Epidermal melanocyte (primary cell): Measurements from ENCODE around the gene TLE3.
"Not testable (repeated sequence)": the region's sequence is repeated elsewhere in the genome, so short reads cannot be mapped to it uniquely, and the experiment has no call there.

ENCODE experiments used
- DNase-seq: peaks from one replicate; pipeline ENCODE4 v3.0.0; 2011; ENCODE audit warnings: low spot score; ENCODE audit not compliant: insufficient read length

Gene TLE3

DNA sequence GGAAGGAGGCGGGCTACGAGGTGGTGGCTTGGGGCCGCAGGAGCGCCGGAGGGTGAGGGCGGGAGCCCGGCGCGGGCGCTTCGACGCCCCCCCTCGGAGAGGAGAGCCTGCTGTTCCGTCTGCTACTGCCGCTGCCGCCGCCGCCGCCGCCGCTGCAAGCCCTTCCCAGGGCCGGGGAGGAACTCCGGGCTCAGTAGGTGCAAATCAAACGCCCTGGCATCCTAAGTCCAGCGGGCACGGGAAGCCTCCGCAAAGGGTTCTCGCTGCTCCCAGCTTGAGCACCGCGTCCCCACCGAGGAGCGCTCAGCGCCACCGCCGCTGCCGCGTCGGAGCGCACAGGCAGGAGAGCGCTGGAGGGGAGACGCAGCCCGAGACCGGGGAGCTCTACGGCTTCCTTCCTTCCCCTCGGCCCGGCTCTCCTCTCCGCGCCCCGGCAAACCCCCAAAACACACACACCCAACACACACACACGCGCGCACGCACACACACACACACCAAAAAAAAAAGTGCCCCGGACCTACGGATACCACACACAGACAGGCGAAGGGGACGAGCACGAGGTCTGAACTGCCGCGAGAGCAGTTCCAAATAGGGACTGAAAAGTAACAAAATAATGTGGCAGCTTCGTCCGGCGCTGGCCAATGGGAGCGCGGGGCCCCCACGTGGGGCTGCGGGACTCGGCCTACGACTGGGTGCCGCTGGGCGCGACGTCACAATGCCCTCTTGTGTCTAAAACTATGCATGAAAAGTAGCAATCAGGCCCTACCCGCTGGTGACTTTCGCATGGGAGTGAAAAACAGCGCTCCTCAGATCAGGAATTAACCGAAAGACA lies at the start of gene TLE3:
Gene TLE3, minus strand, starts transcription at position 597 of the 832 bp plus-strand sequence. CDS start 1,119 bp downstream, outside the sequence.
- peak; percentile 100 for DNase-seq

DNA sequence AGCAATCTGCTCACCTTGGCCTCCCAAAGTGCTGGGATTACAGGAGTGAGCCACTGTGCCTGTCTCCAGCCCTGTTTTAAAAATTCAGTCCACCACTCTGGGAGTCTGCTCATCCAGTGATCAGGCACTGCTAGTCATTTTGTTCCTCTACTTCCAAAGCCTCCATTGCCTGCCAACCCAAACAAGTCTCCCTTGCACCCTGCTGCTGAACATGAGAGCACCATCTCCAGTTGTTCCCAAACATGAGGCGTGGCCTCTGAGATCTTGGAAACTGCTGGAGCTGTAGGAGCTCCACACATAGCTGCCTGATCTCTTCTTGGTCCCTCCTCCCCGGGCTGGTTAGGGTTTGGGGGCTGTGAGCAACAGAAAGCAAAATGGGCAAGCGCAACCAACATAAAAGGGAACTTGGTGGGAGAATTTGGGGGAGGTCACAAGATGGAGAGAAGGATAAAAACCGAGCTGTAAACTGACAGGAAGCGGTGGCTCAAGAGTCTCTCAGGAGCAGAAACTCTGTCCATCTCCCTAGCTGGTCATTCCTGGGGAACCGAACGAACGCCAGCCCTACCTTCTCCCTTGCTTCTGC lies 49.6 kb upstream of the TLE3 start:
- DNase-seq, result no peak

DNA sequence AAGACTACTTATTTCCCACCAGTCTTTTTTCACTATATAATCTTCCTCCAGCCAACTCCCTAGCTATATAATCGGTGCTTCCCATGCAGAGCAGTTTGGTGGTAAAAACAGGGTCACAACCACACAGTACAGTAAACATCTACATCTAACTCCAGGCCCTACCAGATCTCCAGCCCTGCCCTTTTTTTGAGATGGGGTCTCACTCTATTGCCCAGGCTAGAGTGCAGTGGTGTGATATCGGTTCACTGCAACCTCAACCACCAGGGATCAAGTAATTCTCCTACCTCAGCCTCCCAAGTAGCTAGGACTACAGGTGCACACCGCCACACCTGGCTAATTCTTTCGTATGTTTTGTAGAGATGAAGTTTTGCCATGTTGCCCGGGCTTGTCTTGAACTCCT lies 49.1 kb upstream of the TLE3 start:
- DNase-seq, result no peak

GRCh38 chr15:70146162-70146561 lies 48.4 kb upstream of the TLE3 start:
- DNase-seq, result no peak

DNA sequence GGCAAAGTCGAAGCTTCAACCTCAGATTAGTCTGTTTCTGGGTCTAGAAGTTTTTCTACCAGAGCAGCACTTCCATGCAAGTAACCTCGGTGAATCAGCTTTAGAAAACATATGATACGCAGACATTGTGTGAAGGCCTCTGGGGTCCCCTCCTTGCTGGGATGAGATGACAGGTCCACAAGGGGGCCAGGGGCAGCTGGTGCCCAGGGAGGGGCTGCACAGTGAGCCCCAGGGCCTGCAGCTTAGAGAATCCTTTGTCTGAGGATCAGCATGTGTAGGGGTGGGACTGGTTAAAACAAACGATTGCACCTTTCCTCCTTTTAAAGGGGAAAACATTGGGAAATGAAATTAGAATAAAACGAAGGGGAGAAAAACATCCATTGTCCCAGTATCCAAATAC lies 47.5 kb upstream of the TLE3 start:
- DNase-seq, result no peak

DNA sequence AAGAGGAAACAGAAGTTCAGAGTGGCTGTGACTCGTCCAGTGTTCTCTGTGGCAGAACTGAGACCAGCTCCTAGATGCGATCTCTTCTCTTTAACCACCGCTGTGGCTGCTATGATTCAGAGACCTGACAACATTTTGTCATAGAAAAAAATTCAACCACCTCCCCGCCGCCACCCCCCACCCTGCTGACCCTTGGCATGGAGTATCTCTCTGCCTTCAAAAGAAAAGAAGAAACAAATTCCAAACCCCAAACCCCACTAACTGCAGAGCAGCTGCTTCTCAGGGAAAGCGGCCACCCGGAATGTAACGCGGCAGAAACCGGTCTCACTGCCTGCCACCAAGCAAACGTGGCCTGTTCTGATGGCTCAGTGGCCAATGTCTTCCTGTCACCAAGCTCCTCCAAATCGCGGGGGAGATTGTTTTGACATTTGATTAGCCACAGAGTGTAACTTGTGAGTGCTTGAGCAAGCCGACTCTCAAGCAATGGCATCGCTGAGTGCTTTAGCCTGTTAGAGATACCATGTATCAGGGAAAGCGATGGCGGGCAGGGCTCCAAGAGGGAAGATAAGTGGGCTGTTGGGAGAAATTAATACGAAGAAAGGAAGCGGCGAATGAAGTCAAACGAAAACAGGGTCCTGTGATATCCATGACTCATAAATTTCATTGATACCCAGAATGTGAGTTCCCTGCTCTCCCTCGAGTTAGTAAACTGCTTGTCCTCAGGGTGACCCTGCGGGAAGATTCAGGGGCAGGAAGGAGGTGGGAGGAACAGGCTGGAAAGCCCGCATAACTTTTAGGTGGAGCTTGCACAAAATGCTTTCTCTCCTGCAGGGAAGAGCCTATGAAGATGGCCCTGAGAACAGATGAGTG lies 44.8 kb upstream of the TLE3 start:
- DNase-seq, result no peak

DNA sequence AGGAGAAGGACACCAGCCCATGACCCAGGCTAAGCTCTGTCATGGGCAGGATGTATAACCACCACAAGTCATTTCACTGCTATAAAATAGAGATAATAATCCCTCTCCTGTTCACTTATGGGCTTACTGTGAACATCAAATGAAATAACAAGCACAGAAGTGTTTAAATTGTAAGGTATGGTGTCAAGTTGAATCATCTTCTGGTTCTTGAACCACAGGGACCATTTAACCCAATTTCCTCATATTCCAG lies 44.3 kb upstream of the TLE3 start:
- no peak for DNase-seq

GRCh38 chr15:70141376-70142071 lies 43.8 kb upstream of the TLE3 start:
- DNase-seq, result no peak

GRCh38 chr15:70140543-70141375 lies 43.0 kb upstream of the TLE3 start:
- DNase-seq, result no peak

- no peak for DNase-seq
These were observed 42.4 kb upstream of the TLE3 start for GRCh38 chr15:70140025-70140542.

DNA sequence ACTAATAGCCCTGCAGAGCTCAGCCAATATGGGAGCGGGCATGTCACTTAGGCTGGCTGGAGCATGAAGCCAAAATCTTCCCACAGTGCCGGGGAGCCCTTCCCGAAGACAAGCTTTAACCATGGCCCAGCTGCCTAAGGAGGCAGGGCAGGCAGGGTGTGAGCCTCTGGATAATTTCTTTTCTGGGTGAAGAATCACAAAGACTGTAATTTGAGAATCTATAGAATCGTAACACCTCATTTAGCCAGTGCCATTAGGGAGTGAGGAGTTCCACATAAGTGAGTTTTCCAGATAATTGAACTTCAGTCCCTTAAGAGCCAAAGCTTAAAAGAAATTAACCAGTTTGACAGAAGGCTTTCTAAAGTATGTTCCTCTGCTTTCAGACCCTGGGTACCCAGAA lies 40.2 kb upstream of the TLE3 start:
- no peak for DNase-seq

GRCh38 chr15:70137021-70137420 lies 39.3 kb upstream of the TLE3 start:
- not testable (repeated sequence) for DNase-seq

GRCh38 chr15:70133781-70134421 lies 36.2 kb upstream of the TLE3 start:
- DNase-seq, result no peak

DNA sequence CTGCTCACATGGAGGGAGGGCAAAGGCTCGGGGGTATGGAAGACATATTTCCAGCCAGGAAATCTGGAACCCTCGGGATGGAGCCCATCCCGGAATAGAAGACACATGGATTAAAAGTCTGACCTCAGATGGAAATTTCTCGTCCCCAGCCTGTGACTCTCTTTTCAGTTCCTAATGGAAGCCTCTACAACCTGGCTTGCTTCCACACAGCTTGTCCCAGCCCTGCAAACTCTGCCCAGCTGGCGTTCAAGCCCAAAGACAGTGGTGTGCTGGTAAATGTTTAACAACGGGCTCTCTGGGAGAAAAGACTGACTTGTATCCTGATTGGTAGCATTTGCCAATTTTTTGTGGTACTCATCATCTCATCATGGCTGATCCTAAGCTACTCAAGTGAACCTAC lies 35.6 kb upstream of the TLE3 start:
- DNase-seq, result no peak

GRCh38 chr15:70132571-70132970 lies 34.9 kb upstream of the TLE3 start:
- DNase-seq, result no peak

DNA sequence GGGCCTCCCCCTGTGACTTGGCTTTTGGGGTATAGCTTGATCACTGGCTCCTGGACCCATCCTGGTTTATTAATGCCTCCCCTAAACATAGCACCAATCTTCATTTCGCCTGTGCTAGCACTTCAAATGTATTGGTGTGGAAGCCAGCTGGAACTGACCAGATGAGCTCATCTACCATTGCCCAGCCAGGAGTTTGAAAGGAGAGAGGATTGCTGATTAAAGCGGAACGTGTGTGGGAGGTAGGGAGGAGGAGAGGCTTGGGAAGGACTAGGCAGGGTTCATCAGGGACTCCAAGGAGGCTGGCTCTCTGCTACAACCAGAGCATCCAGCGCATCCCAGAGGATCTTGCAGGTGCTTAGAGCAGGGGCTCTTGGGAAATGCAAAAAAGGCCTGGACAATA lies 34.4 kb upstream of the TLE3 start:
- DNase-seq, result no peak

- no peak for DNase-seq
These were observed 30.9 kb upstream of the TLE3 start for GRCh38 chr15:70128414-70129140.

- no peak for DNase-seq
These were observed 30.2 kb upstream of the TLE3 start for GRCh38 chr15:70127770-70128413.

DNA sequence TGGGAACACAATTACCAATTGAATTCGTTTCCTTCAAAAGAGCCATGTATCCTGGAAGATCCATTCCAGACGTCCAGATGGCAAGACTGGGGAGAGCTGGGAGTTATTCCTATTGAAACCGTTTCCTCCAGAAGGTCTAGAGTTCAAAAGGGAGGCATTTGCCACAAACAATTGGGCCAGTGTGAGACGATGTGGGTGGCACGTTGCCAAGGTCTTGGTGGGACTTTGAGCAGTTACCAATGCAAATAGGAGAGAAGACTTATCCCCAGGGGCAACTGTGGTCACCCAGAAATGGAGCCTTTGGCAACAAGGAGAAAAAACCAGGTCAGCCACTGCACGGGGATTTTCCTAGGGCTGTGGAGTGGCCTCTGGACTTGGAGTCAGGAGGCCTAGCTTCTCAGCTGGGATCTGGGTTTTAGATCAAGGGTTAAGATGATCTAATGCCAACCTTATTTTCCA lies 29.6 kb upstream of the TLE3 start:
- peak; percentile 77 for DNase-seq
